Mucosa of descending colon (tissue), 3 donors: ENCODE results near the gene CD40. TPM values are rescaled to one million over a fixed set of nuclear protein-coding genes. Genes with fewer than 3 reads are reported as not detected.
A peak's percentile ranks its signal among the peaks of the same experiment; 100 is the strongest.

ENCODE experiments used
- ATAC-seq: fragments of 200-7000 bp; cut with Tn5 transposase; one replicate; pipeline ENCODE4 v1.9.1; 2020; ENCODE audit warnings: mild to moderate bottlenecking, moderate library complexity
- DNase-seq, 3 donors: peaks; one replicate each; pipeline ENCODE4 v3.0.0-alpha.2; 2020
- H3K36me3 ChIP-seq: fragments of 200-600 bp; one replicate; pipeline ENCODE4 v1.8.0; 2021; ENCODE audit warnings: low read depth, mild to moderate bottlenecking
- H3K4me1 ChIP-seq: fragments of 200-600 bp; one replicate; pipeline ENCODE4 v1.8.0; 2021; ENCODE audit warnings: low read depth, mild to moderate bottlenecking
- H3K4me3 ChIP-seq: fragments of 200-600 bp; one replicate; pipeline ENCODE4 v1.8.0; 2021; ENCODE audit warnings: mild to moderate bottlenecking
- H3K9me3 ChIP-seq: fragments of 200-600 bp; one replicate; pipeline ENCODE4 v1.8.0; 2021; ENCODE audit warnings: mild to moderate bottlenecking
- intact Hi-C, 2 donors: fragments of 100-400 bp; cut with DNase I in 1 of 2; cut with micrococcal nuclease in 1 of 2; formaldehyde crosslinking; loops; one replicate each; pipeline versions ENCODE4 v1.11.0 to v1.11.1; 2022; cut with DNase I, micrococcal nuclease
- long read RNA-seq, 2 donors: library from polyadenylated mRNA; unstranded; transcript quantifications; one replicate each; pipeline ENCODE4 v2.0.0, GENCODE V29; 2019 to 2021
- total RNA-seq, 3 donors: library from RNA; stranded (reverse); fragmentation: NEBNext Ultra II Directional in 2 of 3; extraction: Animal tissue kit (Norgen Biotek cat#: 25700) in 2 of 3; gene quantifications; one replicate each; pipeline versions ENCODE4 v1.2.1 to v1.2.4, GENCODE V29; 2021 to 2023
- TF ChIP-seq, protein P1 (sequence below): fragments of 200-600 bp; IDR thresholded peaks from one replicate; pipeline ENCODE4 v1.8.0; 2022; ENCODE audit warnings: antibody characterized with exemption, mild to moderate bottlenecking
- donor health status: DM: no; HTN: no; CAD: no; lungs with moderate emphysema.
- donor health status: DM: no; HTN: no; CAD: no.
- donor health status: DM: no; HTN: yes; CAD: no.

The CD40 gene
- total RNA-seq = 1 to 10 TPM; 2.8 to 10.0 (median 6.0) TPM
- long read RNA-seq, donor 1, transcript CD40-202 (9 exons, 1,729 nt) = major isoform, 6 of 11 reads
- long read RNA-seq, donor 1, partial matches to known transcripts = 0 of 11 reads
- long read RNA-seq, donor 1, other reads (novel, unspliced or antisense) = 4 of 11 reads
- long read RNA-seq, donor 2, transcript CD40-202 (9 exons, 1,729 nt) = major isoform, 12 of 14 reads
- long read RNA-seq, donor 2, partial matches to known transcripts = 0 of 14 reads
- long read RNA-seq, donor 2, other reads (novel, unspliced or antisense) = 1 of 14 reads

DNA sequence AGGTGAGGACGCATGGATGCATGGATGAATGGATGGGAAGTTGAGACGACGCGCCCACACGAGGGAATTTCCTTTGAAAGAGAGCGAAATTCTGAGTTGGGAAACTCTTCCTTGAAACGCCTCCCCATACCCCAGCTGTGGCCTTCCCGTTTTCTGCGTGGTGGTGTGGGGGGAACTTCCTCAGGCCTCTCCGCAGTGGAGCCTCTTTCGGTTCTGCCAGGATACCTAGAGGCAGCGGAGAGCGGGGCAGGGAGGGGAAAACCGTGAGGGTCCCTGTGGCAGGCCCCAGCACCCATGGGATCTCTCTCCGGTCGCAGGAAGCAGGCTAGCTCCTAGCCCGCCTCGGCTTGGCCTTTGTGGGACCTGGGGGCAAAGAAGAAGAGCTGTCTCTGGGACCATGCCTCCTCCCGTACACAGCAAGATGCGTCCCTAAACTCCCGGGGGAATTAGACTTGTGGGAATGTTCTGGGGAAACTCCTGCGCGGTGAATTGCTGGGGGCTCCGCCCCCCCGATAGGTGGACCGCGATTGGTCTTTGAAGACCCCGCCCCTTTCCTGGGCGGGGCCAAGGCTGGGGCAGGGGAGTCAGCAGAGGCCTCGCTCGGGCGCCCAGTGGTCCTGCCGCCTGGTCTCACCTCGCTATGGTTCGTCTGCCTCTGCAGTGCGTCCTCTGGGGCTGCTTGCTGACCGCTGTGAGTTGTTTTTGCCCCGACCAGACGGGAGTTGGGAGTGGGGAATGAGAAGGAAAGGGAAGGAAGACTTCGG lies at the start of gene CD40:
Gene CD40, plus strand, starts transcription at position 611 of the 764 bp plus-strand sequence. Its CDS starts 30 bp downstream, at position 641.
- intact Hi-C loops = no loop called here
- ATAC-seq = peak; percentile 94
- DNase-seq = peak; percentile 81 to 89 (median 83)
- TF ChIP-seq, protein P1, sequence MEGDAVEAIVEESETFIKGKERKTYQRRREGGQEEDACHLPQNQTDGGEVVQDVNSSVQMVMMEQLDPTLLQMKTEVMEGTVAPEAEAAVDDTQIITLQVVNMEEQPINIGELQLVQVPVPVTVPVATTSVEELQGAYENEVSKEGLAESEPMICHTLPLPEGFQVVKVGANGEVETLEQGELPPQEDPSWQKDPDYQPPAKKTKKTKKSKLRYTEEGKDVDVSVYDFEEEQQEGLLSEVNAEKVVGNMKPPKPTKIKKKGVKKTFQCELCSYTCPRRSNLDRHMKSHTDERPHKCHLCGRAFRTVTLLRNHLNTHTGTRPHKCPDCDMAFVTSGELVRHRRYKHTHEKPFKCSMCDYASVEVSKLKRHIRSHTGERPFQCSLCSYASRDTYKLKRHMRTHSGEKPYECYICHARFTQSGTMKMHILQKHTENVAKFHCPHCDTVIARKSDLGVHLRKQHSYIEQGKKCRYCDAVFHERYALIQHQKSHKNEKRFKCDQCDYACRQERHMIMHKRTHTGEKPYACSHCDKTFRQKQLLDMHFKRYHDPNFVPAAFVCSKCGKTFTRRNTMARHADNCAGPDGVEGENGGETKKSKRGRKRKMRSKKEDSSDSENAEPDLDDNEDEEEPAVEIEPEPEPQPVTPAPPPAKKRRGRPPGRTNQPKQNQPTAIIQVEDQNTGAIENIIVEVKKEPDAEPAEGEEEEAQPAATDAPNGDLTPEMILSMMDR = no peak
- no peak within 1 kb of the TSS for H3K4me3 ChIP-seq
- no peaks in the 10 kb centered on the region for H3K36me3 ChIP-seq
- H3K9me3 ChIP-seq = no peaks in the 10 kb centered on the region
- H3K4me1 ChIP-seq = peaks cover 3% of the 10 kb centered on the region

DNA sequence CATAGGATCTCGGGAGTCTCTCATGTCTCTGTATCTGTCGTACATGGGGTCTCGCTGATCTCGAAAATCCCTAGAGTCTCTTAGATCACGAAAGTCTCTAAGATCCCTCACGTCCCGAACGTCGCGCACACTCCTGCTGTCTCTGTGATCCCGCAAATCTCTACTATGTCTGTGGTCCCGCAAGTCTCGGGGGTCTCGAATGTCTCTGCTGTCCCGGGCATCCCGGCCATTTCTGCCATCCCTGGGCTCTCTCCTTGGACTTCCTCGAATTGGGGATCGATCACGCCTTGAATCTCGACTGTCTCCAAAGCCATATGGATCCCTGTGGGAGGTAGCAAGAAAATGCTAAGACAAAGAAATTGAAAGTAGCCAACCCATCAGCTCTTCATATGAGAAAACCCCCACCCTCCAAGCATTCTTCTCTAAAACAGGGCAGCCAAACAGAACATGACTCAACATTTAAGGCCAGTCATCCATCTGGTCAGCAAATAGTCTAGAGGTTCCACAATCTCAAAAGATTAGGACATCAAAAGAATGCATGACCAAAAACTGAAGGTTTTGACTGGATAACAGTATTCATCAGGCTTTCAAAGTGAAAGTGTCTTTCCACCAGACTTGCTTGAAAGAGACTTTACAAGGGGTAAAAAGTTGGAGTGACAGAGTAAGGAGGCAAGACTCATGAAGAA lies 47.8 kb upstream of the CD40 start:
- H3K9me3 ChIP-seq = no peaks in the 10 kb centered on the region
- peaks cover 24% of the 10 kb centered on the region for H3K36me3 ChIP-seq
- TF ChIP-seq, protein P1 = no peak
- DNase-seq (no peak), ATAC-seq (no peak)
- intact Hi-C loops = no loop called here
- H3K4me1 ChIP-seq = no peaks in the 10 kb centered on the region
- no peak overlapping the region for H3K4me3 ChIP-seq

DNA sequence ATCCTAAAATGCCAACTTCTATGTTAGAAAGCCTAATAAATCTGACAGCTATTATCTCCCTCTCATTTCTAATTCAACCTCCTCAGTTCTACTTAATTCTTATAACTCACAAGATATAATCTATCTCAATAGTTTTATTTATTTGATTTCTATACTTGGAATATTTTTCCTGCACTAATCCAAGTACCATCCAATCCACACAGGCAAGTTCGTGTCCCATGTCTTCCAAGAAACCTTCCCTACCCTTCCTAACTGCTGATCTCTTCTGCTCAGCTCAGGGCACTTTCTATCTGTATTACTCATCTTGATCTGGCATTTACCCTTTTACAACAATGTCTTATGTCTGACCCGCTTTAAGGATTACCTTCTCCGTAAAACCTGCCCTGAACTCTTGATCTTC lies 46.5 kb upstream of the CD40 start:
- TF ChIP-seq, protein P1 = no peak
- H3K4me3 ChIP-seq = no peak overlapping the region
- H3K36me3 ChIP-seq = peaks cover 13% of the 10 kb centered on the region
- DNase-seq (no peak), ATAC-seq (no peak)
- no peaks in the 10 kb centered on the region for H3K9me3 ChIP-seq
- intact Hi-C loops = no loop called here
- H3K4me1 ChIP-seq = no peaks in the 10 kb centered on the region

DNA sequence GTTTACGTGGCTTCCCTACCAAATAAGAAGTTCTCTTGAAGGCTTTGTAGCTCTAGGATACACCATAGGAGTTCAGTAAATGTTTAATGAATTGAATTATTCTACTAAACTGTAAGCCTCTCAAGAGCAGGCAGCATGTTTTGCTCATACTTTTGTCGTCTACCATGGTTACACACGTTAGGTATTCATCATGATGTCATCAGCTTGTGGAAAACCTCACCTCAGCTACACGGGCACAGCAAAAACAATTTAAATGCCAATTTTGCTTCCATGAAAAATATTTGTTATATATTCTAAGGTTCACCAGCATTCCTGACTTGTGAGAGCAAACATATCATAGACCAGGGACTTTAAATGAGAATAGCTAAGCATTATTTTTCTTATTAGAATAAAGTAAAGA lies 45.1 kb upstream of the CD40 start:
- no peak for ATAC-seq
- DNase-seq = no peak
- TF ChIP-seq, protein P1 = no peak
- intact Hi-C loops = no loop called here
- H3K9me3 ChIP-seq = no peaks in the 10 kb centered on the region
- no peaks in the 10 kb centered on the region for H3K4me1 ChIP-seq
- H3K36me3 ChIP-seq = peaks cover 7% of the 10 kb centered on the region
- H3K4me3 ChIP-seq = no peak overlapping the region

DNA sequence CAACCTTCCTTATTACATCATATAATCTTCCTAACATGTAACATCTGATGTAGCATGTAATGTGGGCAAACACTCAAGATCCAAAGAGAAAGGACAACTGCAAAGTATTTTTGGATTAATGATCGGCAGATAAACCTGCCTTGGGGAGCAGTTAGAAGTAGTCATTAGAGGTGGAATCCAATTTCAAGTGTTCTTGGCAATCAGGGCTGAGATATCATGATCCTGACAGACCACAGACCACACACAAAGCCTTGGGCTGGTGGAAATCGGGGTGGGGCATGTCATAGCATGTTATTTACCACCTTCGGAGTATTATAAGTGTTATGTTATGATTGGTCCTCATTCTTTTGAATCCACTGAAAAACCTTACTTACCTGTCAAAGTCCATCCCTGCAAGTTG lies 44.7 kb upstream of the CD40 start:
- Histone ChIP-seq H3K9me3 (no peaks in the 10 kb centered on the region), H3K4me3 (no peak overlapping the region), H3K36me3 (peaks cover 7% of the 10 kb centered on the region), H3K4me1 (no peaks in the 10 kb centered on the region)
- no peak for DNase-seq
- intact Hi-C loops = no loop called here
- TF ChIP-seq, protein P1 = no peak
- no peak for ATAC-seq
